H9 (cell line): ENCODE results near the gene MFN2. TPM values are rescaled to one million over a fixed set of nuclear protein-coding genes. Genes with fewer than 3 reads are reported as not detected.
A peak's percentile ranks its signal among the peaks of the same experiment; 100 is the strongest.

ENCODE experiments used
- DNase-seq: peaks from one replicate; pipeline ENCODE4 v3.0.0-alpha.2; 2017
- H2AFZ ChIP-seq: one replicate; pipeline ENCODE4 v1.6.1; 2013; ENCODE audit warnings: mild to moderate bottlenecking, low read length, control low read depth, moderate library complexity
- H2AK5ac ChIP-seq: 2 replicates; pipeline ENCODE4 v1.6.1; 2013; ENCODE audit warnings: low read length, control low read depth, mixed read lengths; ENCODE audit not compliant: insufficient read length
- H2BK120ac ChIP-seq: one replicate; pipeline ENCODE4 v1.6.1; 2013; ENCODE audit warnings: low read depth, mild to moderate bottlenecking, low read length, control low read depth, inconsistent platforms; ENCODE audit not compliant: poor library complexity, severe bottlenecking
- H2BK12ac ChIP-seq: 2 replicates; pipeline ENCODE4 v1.6.1; 2013; ENCODE audit warnings: low read length, control low read depth, mixed read lengths, low read depth; ENCODE audit not compliant: insufficient read length
- H2BK15ac ChIP-seq: 2 replicates; pipeline ENCODE4 v1.6.1; 2013; ENCODE audit warnings: low read depth, low read length, control low read depth
- H2BK20ac ChIP-seq: one replicate; pipeline ENCODE4 v1.6.1; 2013; ENCODE audit warnings: low read depth, mild to moderate bottlenecking, low read length, control low read depth, inconsistent platforms; ENCODE audit not compliant: poor library complexity, severe bottlenecking
- H2BK5ac ChIP-seq: 2 replicates; pipeline ENCODE4 v1.6.1; 2013; ENCODE audit warnings: low read length, control low read depth, mixed read lengths; ENCODE audit not compliant: insufficient read length
- H3K14ac ChIP-seq: 2 replicates; pipeline ENCODE4 v1.6.1; 2013; ENCODE audit warnings: low read length, control low read depth; ENCODE audit not compliant: insufficient read depth
- H3K18ac ChIP-seq: 2 replicates; pipeline ENCODE4 v1.6.1; 2013; ENCODE audit warnings: low read depth, mild to moderate bottlenecking, mixed read lengths, low read length, control low read depth; ENCODE audit not compliant: insufficient read length
- H3K23ac ChIP-seq: 2 replicates; pipeline ENCODE4 v1.6.1; 2013; ENCODE audit warnings: low read length, control low read depth, mixed read lengths, low read depth; ENCODE audit not compliant: insufficient read length
- H3K23me2 ChIP-seq: 2 replicates; pipeline ENCODE4 v1.6.1; 2013; ENCODE audit warnings: low read depth, mild to moderate bottlenecking, mixed read lengths, low read length, control low read depth; ENCODE audit not compliant: insufficient read length, poor library complexity, severe bottlenecking
- H3K27ac ChIP-seq: 2 replicates; pipeline ENCODE4 v1.5.1; 2013; ENCODE audit warnings: low read length, control low read depth, mixed read lengths, low read depth; ENCODE audit not compliant: insufficient read length
- H3K27me3 ChIP-seq: 2 replicates; pipeline ENCODE4 v1.6.1; 2013; ENCODE audit warnings: low read length, control low read depth, inconsistent platforms; ENCODE audit not compliant: insufficient read depth
- H3K4ac ChIP-seq: 2 replicates; pipeline ENCODE4 v1.6.1; 2013; ENCODE audit warnings: low read depth, mild to moderate bottlenecking, control low read depth, inconsistent platforms, low read length, moderate library complexity
- H3K4me1 ChIP-seq: 2 replicates; pipeline ENCODE4 v1.6.1; 2013; ENCODE audit warnings: low read length, control low read depth, inconsistent platforms; ENCODE audit not compliant: insufficient read depth
- H3K4me2 ChIP-seq: 2 replicates; pipeline ENCODE4 v1.6.1; 2013; ENCODE audit warnings: low read length, control low read depth, mixed read lengths; ENCODE audit not compliant: insufficient read length, insufficient read depth
- H3K56ac ChIP-seq: 2 replicates; pipeline ENCODE4 v1.6.1; 2013; ENCODE audit warnings: low read depth, mild to moderate bottlenecking, mixed read lengths, low read length, control low read depth; ENCODE audit not compliant: insufficient read length
- H3K79me1 ChIP-seq: 2 replicates; pipeline ENCODE4 v1.6.1; 2013; ENCODE audit warnings: low read depth, mild to moderate bottlenecking, moderate library complexity, low read length, control low read depth, inconsistent platforms; ENCODE audit not compliant: insufficient read depth, poor library complexity, severe bottlenecking
- H3K79me2 ChIP-seq: 2 replicates; pipeline ENCODE4 v1.6.1; 2013; ENCODE audit warnings: low read length, control low read depth, inconsistent platforms; ENCODE audit not compliant: insufficient read depth
- H3K9ac ChIP-seq: 2 replicates; pipeline ENCODE4 v1.6.1; 2013; ENCODE audit warnings: low read length, control low read depth, mixed read lengths; ENCODE audit not compliant: insufficient read length; ENCODE audit errors: extremely low read depth
- H3K9me3 ChIP-seq: one replicate; pipeline ENCODE4 v1.6.1; 2013; ENCODE audit warnings: low read depth, low read length, inconsistent platforms; ENCODE audit not compliant: control insufficient read depth
- H3T11ph ChIP-seq: one replicate; pipeline ENCODE4 v1.6.1; 2013; ENCODE audit warnings: mild to moderate bottlenecking, low read length, control low read depth, inconsistent platforms
- H4K20me1 ChIP-seq: one replicate; pipeline ENCODE4 v1.6.1; 2013; ENCODE audit not compliant: control insufficient read depth, insufficient read length, insufficient read depth
- H4K5ac ChIP-seq: 2 replicates; pipeline ENCODE4 v1.6.1; 2013; ENCODE audit warnings: low read depth, mild to moderate bottlenecking, mixed read lengths, low read length, control low read depth; ENCODE audit not compliant: insufficient read length
- H4K8ac ChIP-seq: replicated peaks from 2 replicates; pipeline ENCODE4 v1.6.1; 2013; ENCODE audit warnings: low read length, control low read depth, mixed read lengths, low read depth; ENCODE audit not compliant: insufficient read length
- H4K91ac ChIP-seq: 2 replicates; pipeline ENCODE4 v1.6.1; 2013; ENCODE audit warnings: low read depth, mild to moderate bottlenecking, moderate library complexity, mixed read lengths, low read length, control low read depth; ENCODE audit not compliant: insufficient read length
- H3K27ac Mint-ChIP-seq, 3 experiments: 2 replicates in 2 of 3; 3 replicates in 1 of 3; pipeline ENCODE4 v1.8.0; 2020 to 2021; ENCODE audit warnings: mixed read lengths in 3 of 3, mild to moderate bottlenecking in 1 of 3, moderate library complexity in 1 of 3
- H3K27me3 Mint-ChIP-seq: 2 replicates; pipeline ENCODE4 v1.8.0; 2021; ENCODE audit warnings: low read depth, mild to moderate bottlenecking, moderate library complexity, mixed read lengths
- H3K36me3 Mint-ChIP-seq, 3 experiments: 2 replicates in 2 of 3; 3 replicates in 1 of 3; pipeline ENCODE4 v1.8.0; 2020 to 2021; ENCODE audit warnings: low read depth in 3 of 3, mixed read lengths in 3 of 3; ENCODE audit not compliant: insufficient read depth in 1 of 3
- H3K4me1 Mint-ChIP-seq, 2 experiments: 2 replicates each; pipeline ENCODE4 v1.8.0; 2020; ENCODE audit warnings: mixed read lengths in 2 of 2
- H3K4me3 Mint-ChIP-seq, 2 experiments: 2 replicates in 1 of 2; 3 replicates in 1 of 2; pipeline ENCODE4 v1.8.0; 2020 to 2021; ENCODE audit warnings: mild to moderate bottlenecking in 2 of 2, mixed read lengths in 2 of 2, moderate library complexity in 1 of 2
- H3K9me3 Mint-ChIP-seq, 2 experiments: 2 replicates in 1 of 2; 3 replicates in 1 of 2; pipeline ENCODE4 v1.8.0; 2020; ENCODE audit warnings: mild to moderate bottlenecking in 2 of 2, mixed read lengths in 2 of 2, moderate library complexity in 1 of 2
- WGBS: extraction: QIAGEN DNeasy Blood & Tissue Kit; methylation state at CpG from one replicate; pipeline ENCODE4 v1.1.7; 2013; ENCODE audit warnings: missing lambda C conversion rate, low lambda C conversion rate, mixed read lengths; ENCODE audit not compliant: insufficient read length; ENCODE audit errors: extremely low coverage; 5-methylcytosine and 5-hydroxymethylcytosine counted together
- total RNA-seq: library from RNA; stranded (reverse); gene quantifications from 2 replicates; pipeline ENCODE4 v1.2.1, GENCODE V29; 2021
- TF ChIP-seq, protein P1 (sequence below): fragments of 200-600 bp; sonication (generic); conservative IDR thresholded peaks from 3 replicates; pipeline ENCODE4 v1.8.0; 2021; ENCODE audit warnings: antibody characterized with exemption, mild to moderate bottlenecking

MFN2 gene
- total RNA-seq, 1 experiment from 2014 or later: 61.4 TPM

DNA sequence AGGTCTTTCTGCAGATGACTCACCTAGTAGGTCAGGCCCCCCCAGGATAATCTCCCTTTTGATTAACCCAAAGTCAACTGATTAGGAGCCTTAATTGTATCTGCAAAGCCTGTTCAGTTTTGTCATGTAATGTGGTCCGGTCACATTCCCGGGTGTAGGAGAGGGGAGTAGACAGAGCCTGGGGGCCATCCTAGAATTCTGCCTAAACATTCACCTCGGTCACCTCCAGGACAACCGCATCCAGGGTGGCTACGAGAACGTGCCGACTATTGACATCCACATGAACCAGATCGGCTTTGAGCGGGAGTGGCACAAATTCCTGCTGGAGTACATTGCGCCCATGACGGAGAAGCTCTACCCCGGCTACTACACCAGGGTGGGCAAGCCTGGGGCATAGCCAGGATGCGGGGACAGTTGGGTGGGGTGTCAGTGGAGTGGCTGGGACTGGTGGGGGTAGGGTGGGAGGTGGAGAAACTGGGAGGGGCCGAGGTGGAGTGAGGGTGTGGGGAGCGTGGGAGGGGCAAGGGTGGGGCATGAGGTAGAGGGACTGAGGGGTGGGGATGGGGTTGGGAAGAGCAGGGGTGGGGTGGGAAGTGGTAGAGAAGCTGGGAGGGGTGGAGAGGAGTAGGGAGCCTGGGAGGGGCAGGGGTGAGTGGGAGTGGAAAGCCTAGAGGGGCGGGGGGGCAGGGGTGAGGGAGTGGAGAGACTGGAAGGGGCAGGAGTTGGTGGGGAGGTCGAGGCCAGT lies 9.6 kb upstream of the MFN2 start:
- Histone ChIP-seq H3K14ac (no peak overlapping the region), H2BK20ac (no peak overlapping the region), H3K79me1 (no peaks in the 10 kb centered on the region), H4K20me1 (no peaks in the 10 kb centered on the region), H2BK15ac (no peak overlapping the region), H3K23ac (no peak overlapping the region), H2AK5ac (no peak overlapping the region), H3K56ac (no peak overlapping the region), H3T11ph (no peak overlapping the region), H4K8ac (no peak overlapping the region), H3K9ac (no peak overlapping the region), H2AFZ (no peak overlapping the region), H4K5ac (no peak overlapping the region), H3K27me3 (no peaks in the 10 kb centered on the region), H3K79me2 (no peaks in the 10 kb centered on the region), H3K4me2 (no peak overlapping the region), H3K9me3 (no peaks in the 10 kb centered on the region), H3K27ac (no peak overlapping the region), H2BK12ac (no peak overlapping the region), H2BK5ac (no peak overlapping the region), H3K4ac (no peak overlapping the region), H3K23me2 (no peaks in the 10 kb centered on the region), H3K4me1 (no peaks in the 10 kb centered on the region), H3K18ac (no peak overlapping the region), H2BK120ac (no peak overlapping the region), H4K91ac (no peak overlapping the region)
- 0 out of 4 replicates have a peak, but pooled peaks cover 2% of the 10 kb centered on the region in 2 experiments for H3K4me1 Mint-ChIP-seq
- H3K9me3 Mint-ChIP-seq: no peaks in the 10 kb centered on the region
- H3K27me3 Mint-ChIP-seq: no peaks in the 10 kb centered on the region
- no peak overlapping the region; a peak in 1 of 5 replicates for H3K4me3 Mint-ChIP-seq
- no peak for DNase-seq
- TF ChIP-seq, protein P1, sequence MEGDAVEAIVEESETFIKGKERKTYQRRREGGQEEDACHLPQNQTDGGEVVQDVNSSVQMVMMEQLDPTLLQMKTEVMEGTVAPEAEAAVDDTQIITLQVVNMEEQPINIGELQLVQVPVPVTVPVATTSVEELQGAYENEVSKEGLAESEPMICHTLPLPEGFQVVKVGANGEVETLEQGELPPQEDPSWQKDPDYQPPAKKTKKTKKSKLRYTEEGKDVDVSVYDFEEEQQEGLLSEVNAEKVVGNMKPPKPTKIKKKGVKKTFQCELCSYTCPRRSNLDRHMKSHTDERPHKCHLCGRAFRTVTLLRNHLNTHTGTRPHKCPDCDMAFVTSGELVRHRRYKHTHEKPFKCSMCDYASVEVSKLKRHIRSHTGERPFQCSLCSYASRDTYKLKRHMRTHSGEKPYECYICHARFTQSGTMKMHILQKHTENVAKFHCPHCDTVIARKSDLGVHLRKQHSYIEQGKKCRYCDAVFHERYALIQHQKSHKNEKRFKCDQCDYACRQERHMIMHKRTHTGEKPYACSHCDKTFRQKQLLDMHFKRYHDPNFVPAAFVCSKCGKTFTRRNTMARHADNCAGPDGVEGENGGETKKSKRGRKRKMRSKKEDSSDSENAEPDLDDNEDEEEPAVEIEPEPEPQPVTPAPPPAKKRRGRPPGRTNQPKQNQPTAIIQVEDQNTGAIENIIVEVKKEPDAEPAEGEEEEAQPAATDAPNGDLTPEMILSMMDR: no peak
- no CpG with 5 or more reads among the region's 17 CpGs for WGBS
- H3K27ac Mint-ChIP-seq: peak overlapping the region in 1 of 3 experiments; percentile 44; a peak in 2 of 7 replicates
- peaks cover 7 to 37% (median 17%) of the 10 kb centered on the region in 3 experiments; a peak in 6 of 7 replicates for H3K36me3 Mint-ChIP-seq
